Ovary (tissue), 3 donors: ENCODE data around the gene PKN3.

ENCODE experiments used
- POLR2A ChIP-seq: fragments of 450-650 bp; IDR thresholded peaks from one replicate; pipeline ENCODE4 v1.6.1; 2017; ENCODE audit warnings: antibody characterized with exemption, mild to moderate bottlenecking, moderate library complexity
- TF ChIP-seq, protein P1 (sequence below), 3 donors: fragments of 450-650 bp in 2 of 3; fragments of 200-600 bp in 1 of 3; IDR thresholded peaks; one replicate each; pipeline versions ENCODE4 v1.5.1 to v1.8.0; 2016 to 2022; ENCODE audit warnings: antibody characterized with exemption in 3 of 3, mild to moderate bottlenecking in 1 of 3
- donor health status: DM: no; HTN: no; CAD: no.

DNA sequence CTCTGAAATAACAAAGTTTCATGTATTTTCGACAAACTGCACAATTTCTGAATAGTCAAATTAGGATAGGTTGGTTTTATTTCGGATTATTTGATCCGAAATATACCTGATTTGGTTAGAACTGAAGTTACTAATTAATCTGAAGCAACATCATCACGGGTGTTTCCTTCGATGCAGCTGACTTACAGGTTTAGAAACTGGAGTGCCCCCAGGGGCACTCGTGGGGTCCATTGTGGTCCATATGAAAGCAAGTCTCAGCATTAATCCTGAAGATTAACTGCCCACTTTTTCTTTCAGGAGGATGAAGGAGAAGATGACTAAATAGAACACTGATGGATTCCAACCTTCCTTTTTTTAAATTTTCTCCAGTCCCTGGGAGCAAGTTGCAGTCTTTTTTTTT lies 8.0 kb upstream of the PKN3 start:
- TF ChIP-seq, protein P1, sequence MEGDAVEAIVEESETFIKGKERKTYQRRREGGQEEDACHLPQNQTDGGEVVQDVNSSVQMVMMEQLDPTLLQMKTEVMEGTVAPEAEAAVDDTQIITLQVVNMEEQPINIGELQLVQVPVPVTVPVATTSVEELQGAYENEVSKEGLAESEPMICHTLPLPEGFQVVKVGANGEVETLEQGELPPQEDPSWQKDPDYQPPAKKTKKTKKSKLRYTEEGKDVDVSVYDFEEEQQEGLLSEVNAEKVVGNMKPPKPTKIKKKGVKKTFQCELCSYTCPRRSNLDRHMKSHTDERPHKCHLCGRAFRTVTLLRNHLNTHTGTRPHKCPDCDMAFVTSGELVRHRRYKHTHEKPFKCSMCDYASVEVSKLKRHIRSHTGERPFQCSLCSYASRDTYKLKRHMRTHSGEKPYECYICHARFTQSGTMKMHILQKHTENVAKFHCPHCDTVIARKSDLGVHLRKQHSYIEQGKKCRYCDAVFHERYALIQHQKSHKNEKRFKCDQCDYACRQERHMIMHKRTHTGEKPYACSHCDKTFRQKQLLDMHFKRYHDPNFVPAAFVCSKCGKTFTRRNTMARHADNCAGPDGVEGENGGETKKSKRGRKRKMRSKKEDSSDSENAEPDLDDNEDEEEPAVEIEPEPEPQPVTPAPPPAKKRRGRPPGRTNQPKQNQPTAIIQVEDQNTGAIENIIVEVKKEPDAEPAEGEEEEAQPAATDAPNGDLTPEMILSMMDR (IDR thresholded peaks at IDR 0.05) = no peak
- no peak for TF ChIP-seq POLR2A
